ENCODE measurements around the gene RTP4. TPM values are rescaled to one million over a fixed set of nuclear protein-coding genes. Genes with fewer than 3 reads are reported as not detected.

RTP4 gene
- total RNA-seq, 5 donors from 2014 or later (not counting 1 experiment from before 2014, with no cell fraction given), result 2.1 to 10.4 (median 6.0) TPM

GRCh38 chr3:187377842-187378241 lies 9.7 kb downstream of the RTP4 start:
- H3K27me3 Mint-ChIP-seq, result peaks cover 0 to 1% of the 10 kb centered on the region in 2 donors
- H3K4me3 ChIP-seq (ENCODE audit: control insufficient read depth in 1 of 2, extremely low read depth in 1 of 2, low read length in 1 of 2), result no peak overlapping the region
- H3K4me3 Mint-ChIP-seq, result no peak overlapping the region
- no peaks in the 10 kb centered on the region for H3K4me1 ChIP-seq (ENCODE audit: control insufficient read depth in 1 of 2, extremely low read depth in 1 of 2, insufficient read depth in 2 of 2, low read length in 2 of 2)
- H3K27ac Mint-ChIP-seq, result no peak overlapping the region
- no CpG with 5 or more reads among the region's 1 CpG for WGBS (ENCODE audit: insufficient coverage)
- H3K9me3 ChIP-seq, result peaks cover 4% of the 10 kb centered on the region
- peaks cover 78% of the 10 kb centered on the region for H3K36me3 Mint-ChIP-seq
- peaks cover 4 to 6% of the 10 kb centered on the region in 2 donors for H3K36me3 ChIP-seq (ENCODE audit: control insufficient read depth in 2 of 2, extremely low read depth in 1 of 2, insufficient read depth in 1 of 2, low read length in 1 of 2)
- ATAC-seq (replicated peaks in 1 of 4), result no peak
- POLR2A ChIA-PET, result interaction anchor here in 1 of 2 donors (0.7 kb wide), 1 partner anchor 509 kb away, joined by 3 read pairs; no protein-coding TSS in a partner anchor
- CTCF ChIA-PET, result no interaction called here
- peaks cover 0 to 25% (median 10%) of the 10 kb centered on the region in 3 donors for H3K9me3 Mint-ChIP-seq
- H3K4me1 Mint-ChIP-seq, result peaks cover 5 to 35% (median 6%) of the 10 kb centered on the region in 3 donors
- H3K27ac ChIP-seq (ENCODE audit: low read length), result no peak overlapping the region
- DNase-seq, result no peak
- no peaks in the 10 kb centered on the region for H3K27me3 ChIP-seq (replicated peaks in 1 of 2; ENCODE audit: control insufficient read depth in 2 of 2, extremely low read depth in 1 of 2, insufficient read depth in 2 of 2, low read length in 1 of 2)

- H3K36me3 ChIP-seq (ENCODE audit: control insufficient read depth in 2 of 2, extremely low read depth in 1 of 2, insufficient read depth in 1 of 2, low read length in 1 of 2), result peaks cover 0 to 4% of the 10 kb centered on the region in 2 donors
- ATAC-seq (replicated peaks in 1 of 4) (no peak), DNase-seq (no peak)
- no peaks in the 10 kb centered on the region for H3K27me3 ChIP-seq (replicated peaks in 1 of 2; ENCODE audit: control insufficient read depth in 2 of 2, extremely low read depth in 1 of 2, insufficient read depth in 2 of 2, low read length in 1 of 2)
- 99% methylated on average over 6 of the region's 8 CpGs for WGBS (ENCODE audit: insufficient coverage)
- H3K27ac Mint-ChIP-seq, result no peak overlapping the region
- peaks cover 0 to 21% (median 5%) of the 10 kb centered on the region in 3 donors for H3K9me3 Mint-ChIP-seq
- no peak overlapping the region for H3K4me3 ChIP-seq (ENCODE audit: control insufficient read depth in 1 of 2, extremely low read depth in 1 of 2, low read length in 1 of 2)
- H3K4me1 ChIP-seq (ENCODE audit: control insufficient read depth in 1 of 2, extremely low read depth in 1 of 2, insufficient read depth in 2 of 2, low read length in 2 of 2), result no peaks in the 10 kb centered on the region
- H3K4me3 Mint-ChIP-seq, result no peak overlapping the region
- H3K36me3 Mint-ChIP-seq, result peaks cover 51% of the 10 kb centered on the region
- no peaks in the 10 kb centered on the region for H3K9me3 ChIP-seq
- ChIA-PET POLR2A (interaction anchor here in 1 of 2 donors (0.5 kb wide), 1 partner anchor 54 kb away, joined by 3 read pairs; no protein-coding TSS in a partner anchor), CTCF (interaction anchor here in 1 of 2 donors (0.6 kb wide), 1 partner anchor 1838 kb away, joined by 3 read pairs; no protein-coding TSS in a partner anchor)
- peaks cover 0 to 7% (median 2%) of the 10 kb centered on the region in 3 donors for H3K4me1 Mint-ChIP-seq
- H3K27me3 Mint-ChIP-seq, result peaks cover 0 to 12% of the 10 kb centered on the region in 2 donors
- no peak overlapping the region for H3K27ac ChIP-seq (ENCODE audit: low read length)
These were observed 14.5 kb downstream of the RTP4 start for GRCh38 chr3:187382609-187383151.

GRCh38 chr3:187383246-187383645 lies 15.1 kb downstream of the RTP4 start:
- Mint-ChIP-seq H3K4me3 (no peak overlapping the region), H3K9me3 (peaks cover 0 to 26% (median 0%) of the 10 kb centered on the region in 3 donors), H3K4me1 (peaks cover 0 to 2% (median 2%) of the 10 kb centered on the region in 3 donors), H3K27ac (no peak overlapping the region), H3K36me3 (peaks cover 45% of the 10 kb centered on the region), H3K27me3 (peaks cover 0 to 12% of the 10 kb centered on the region in 2 donors)
- H3K27me3 ChIP-seq (replicated peaks in 1 of 2; ENCODE audit: control insufficient read depth in 2 of 2, extremely low read depth in 1 of 2, insufficient read depth in 2 of 2, low read length in 1 of 2), result no peaks in the 10 kb centered on the region
- H3K4me1 ChIP-seq (ENCODE audit: control insufficient read depth in 1 of 2, extremely low read depth in 1 of 2, insufficient read depth in 2 of 2, low read length in 2 of 2), result no peaks in the 10 kb centered on the region
- H3K36me3 ChIP-seq (ENCODE audit: control insufficient read depth in 2 of 2, extremely low read depth in 1 of 2, insufficient read depth in 1 of 2, low read length in 1 of 2), result peaks cover 0 to 4% of the 10 kb centered on the region in 2 donors
- H3K27ac ChIP-seq (ENCODE audit: low read length), result no peak overlapping the region
- DNase-seq (no peak), ATAC-seq (replicated peaks in 1 of 4) (no peak)
- no peaks in the 10 kb centered on the region for H3K9me3 ChIP-seq
- H3K4me3 ChIP-seq (ENCODE audit: control insufficient read depth in 1 of 2, extremely low read depth in 1 of 2, low read length in 1 of 2), result no peak overlapping the region
- WGBS (ENCODE audit: insufficient coverage), result 100% methylated on average over 1 of the region's 4 CpGs
- CTCF ChIA-PET, result no interaction called here
- POLR2A ChIA-PET, result interaction anchor here in 1 of 2 donors (0.6 kb wide), 1 partner anchor 173 kb away, joined by 3 read pairs; no protein-coding TSS in a partner anchor

- no peak overlapping the region for H3K4me3 Mint-ChIP-seq
- Histone ChIP-seq H3K27ac (ENCODE audit: low read length) (no peak overlapping the region), H3K4me3 (ENCODE audit: control insufficient read depth in 1 of 2, extremely low read depth in 1 of 2, low read length in 1 of 2) (no peak overlapping the region), H3K27me3 (replicated peaks in 1 of 2; ENCODE audit: control insufficient read depth in 2 of 2, extremely low read depth in 1 of 2, insufficient read depth in 2 of 2, low read length in 1 of 2) (no peaks in the 10 kb centered on the region), H3K4me1 (ENCODE audit: control insufficient read depth in 1 of 2, extremely low read depth in 1 of 2, insufficient read depth in 2 of 2, low read length in 2 of 2) (no peaks in the 10 kb centered on the region), H3K36me3 (ENCODE audit: control insufficient read depth in 2 of 2, extremely low read depth in 1 of 2, insufficient read depth in 1 of 2, low read length in 1 of 2) (no peaks in the 10 kb centered on the region), H3K9me3 (no peaks in the 10 kb centered on the region)
- no peak for DNase-seq
- H3K27me3 Mint-ChIP-seq, result peaks cover 0 to 17% of the 10 kb centered on the region in 2 donors
- no peak overlapping the region for H3K27ac Mint-ChIP-seq
- WGBS (ENCODE audit: insufficient coverage), result no CpG with 5 or more reads among the region's 1 CpG
- peaks cover 0 to under 1% (median under 1%) of the 10 kb centered on the region in 3 donors for H3K4me1 Mint-ChIP-seq
- peaks cover 27% of the 10 kb centered on the region for H3K36me3 Mint-ChIP-seq
- POLR2A ChIA-PET, result no interaction called here
- ATAC-seq (replicated peaks in 1 of 4), result no peak
- H3K9me3 Mint-ChIP-seq, result peaks cover 0 to 47% (median 0%) of the 10 kb centered on the region in 3 donors
- CTCF ChIA-PET, result interaction anchor here in 1 of 2 donors (0.5 to 0.6 kb wide), 3 partner anchors 139 to 1710 kb away, joined by 3 to 4 read pairs (median 4); no protein-coding TSS in a partner anchor
These were observed 17.1 kb downstream of the RTP4 start for GRCh38 chr3:187385296-187385695.

- Histone ChIP-seq H3K27me3 (replicated peaks in 1 of 2; ENCODE audit: control insufficient read depth in 2 of 2, extremely low read depth in 1 of 2, insufficient read depth in 2 of 2, low read length in 1 of 2) (no peaks in the 10 kb centered on the region), H3K4me3 (ENCODE audit: control insufficient read depth in 1 of 2, extremely low read depth in 1 of 2, low read length in 1 of 2) (no peak overlapping the region), H3K27ac (ENCODE audit: low read length) (no peak overlapping the region), H3K4me1 (ENCODE audit: control insufficient read depth in 1 of 2, extremely low read depth in 1 of 2, insufficient read depth in 2 of 2, low read length in 2 of 2) (no peaks in the 10 kb centered on the region), H3K9me3 (no peaks in the 10 kb centered on the region), H3K36me3 (ENCODE audit: control insufficient read depth in 2 of 2, extremely low read depth in 1 of 2, insufficient read depth in 1 of 2, low read length in 1 of 2) (no peaks in the 10 kb centered on the region)
- H3K27me3 Mint-ChIP-seq, result peaks cover 18 to 24% of the 10 kb centered on the region in 2 donors
- H3K36me3 Mint-ChIP-seq, result no peaks in the 10 kb centered on the region
- CTCF ChIA-PET, result interaction anchor here in 1 of 2 donors (0.6 kb wide), 1 partner anchor 81 kb away, joined by 4 read pairs; no protein-coding TSS in a partner anchor
- no CpG with 5 or more reads among the region's 1 CpG for WGBS (ENCODE audit: insufficient coverage)
- POLR2A ChIA-PET, result no interaction called here
- ATAC-seq (replicated peaks in 1 of 4) (no peak), DNase-seq (no peak)
- peaks cover 0 to 6% (median 0%) of the 10 kb centered on the region in 3 donors for H3K9me3 Mint-ChIP-seq
- no peaks in the 10 kb centered on the region for H3K4me1 Mint-ChIP-seq
- no peak overlapping the region for H3K4me3 Mint-ChIP-seq
- H3K27ac Mint-ChIP-seq, result no peak overlapping the region
These were observed 28.5 kb downstream of the RTP4 start for GRCh38 chr3:187396661-187397060.

GRCh38 chr3:187398955-187399354 lies 30.8 kb downstream of the RTP4 start:
- Histone ChIP-seq H3K9me3 (no peaks in the 10 kb centered on the region), H3K36me3 (ENCODE audit: control insufficient read depth in 2 of 2, extremely low read depth in 1 of 2, insufficient read depth in 1 of 2, low read length in 1 of 2) (no peaks in the 10 kb centered on the region), H3K4me3 (ENCODE audit: control insufficient read depth in 1 of 2, extremely low read depth in 1 of 2, low read length in 1 of 2) (no peak overlapping the region), H3K27me3 (replicated peaks in 1 of 2; ENCODE audit: control insufficient read depth in 2 of 2, extremely low read depth in 1 of 2, insufficient read depth in 2 of 2, low read length in 1 of 2) (peaks cover 0 to 2% of the 10 kb centered on the region in 2 experiments), H3K4me1 (ENCODE audit: control insufficient read depth in 1 of 2, extremely low read depth in 1 of 2, insufficient read depth in 2 of 2, low read length in 2 of 2) (no peaks in the 10 kb centered on the region), H3K27ac (ENCODE audit: low read length) (no peak overlapping the region)
- Mint-ChIP-seq H3K27ac (no peak overlapping the region), H3K36me3 (no peaks in the 10 kb centered on the region), H3K4me1 (no peaks in the 10 kb centered on the region), H3K9me3 (peaks cover 0 to 2% (median 0%) of the 10 kb centered on the region in 3 donors), H3K4me3 (no peak overlapping the region), H3K27me3 (peaks cover 18 to 23% of the 10 kb centered on the region in 2 donors)
- ChIA-PET POLR2A (no interaction called here), CTCF (no interaction called here)
- DNase-seq (no peak), ATAC-seq (replicated peaks in 1 of 4) (no peak)

Measured in T-cell (primary cell).